PC-9 (cell line): Measurements from ENCODE around the gene CD79B.

Experiments used
- CTCF ChIP-seq: fragments of 200-600 bp; sonication (generic); conservative IDR thresholded peaks from 2 replicates; pipeline ENCODE4 v1.6.1; 2017; ENCODE audit warnings: mixed run types, antibody characterized with exemption, mild to moderate bottlenecking, moderate library complexity
- EZH2 ChIP-seq: fragments of 200-600 bp; sonication (generic); IDR thresholded peaks from 2 replicates; pipeline ENCODE4 v1.8.0; 2017; ENCODE audit warnings: antibody characterized with exemption, low read depth

- TF ChIP-seq CTCF = no peak
- no peak for TF ChIP-seq EZH2
Measured at GRCh38 chr17:63937319-63937718, 5.2 kb upstream of the CD79B start.
